ENCODE data around the gene DMP1. TPM values are rescaled to one million over a fixed set of nuclear protein-coding genes. Genes with fewer than 3 reads are reported as not detected.

The DMP1 gene
- total RNA-seq, 1 donor from 2014 or later: not detected

GRCh38 chr4:87633243-87633642 lies 16.8 kb upstream of the DMP1 start:
- no peaks in the 10 kb centered on the region for H3K27me3 ChIP-seq
- no peaks in the 10 kb centered on the region for H3K36me3 ChIP-seq
- DNase-seq (ENCODE audit: extremely low spot score in 2 of 2): no peak
- TF ChIP-seq CTCF (IDR thresholded peaks at IDR 0.05) (no peak), POLR2AphosphoS5 (IDR thresholded peaks at IDR 0.05; ENCODE audit: insufficient read depth in 1 of 2, low read depth in 1 of 2) (no peak), POLR2A (IDR thresholded peaks at IDR 0.05) (no peak)
- H3K4me1 ChIP-seq: peaks cover 14% of the 10 kb centered on the region
- no peak overlapping the region for H3K27ac ChIP-seq
- H3K9me3 ChIP-seq: no peaks in the 10 kb centered on the region
- intact Hi-C loops (cut with DNase I): no loop called here
- H3K4me3 ChIP-seq: no peak overlapping the region

GRCh38 chr4:87644286-87644685 lies 5.8 kb upstream of the DMP1 start:
- no peaks in the 10 kb centered on the region for H3K9me3 ChIP-seq
- intact Hi-C loops (cut with DNase I): no loop called here
- no peaks in the 10 kb centered on the region for H3K27me3 ChIP-seq
- DNase-seq (ENCODE audit: extremely low spot score in 2 of 2): no peak
- no peaks in the 10 kb centered on the region for H3K36me3 ChIP-seq
- H3K4me1 ChIP-seq: no peaks in the 10 kb centered on the region
- no peak overlapping the region for H3K4me3 ChIP-seq
- TF ChIP-seq POLR2A (IDR thresholded peaks at IDR 0.05) (no peak), CTCF (IDR thresholded peaks at IDR 0.05) (no peak), POLR2AphosphoS5 (IDR thresholded peaks at IDR 0.05; ENCODE audit: insufficient read depth in 1 of 2, low read depth in 1 of 2) (no peak)
- no peak overlapping the region for H3K27ac ChIP-seq

GRCh38 chr4:87650938-87651337 lies 858 bp downstream of the DMP1 start:
- Histone ChIP-seq H3K4me3 (no peak overlapping the region), H3K36me3 (no peaks in the 10 kb centered on the region), H3K9me3 (no peaks in the 10 kb centered on the region), H3K27me3 (no peaks in the 10 kb centered on the region), H3K27ac (no peak overlapping the region), H3K4me1 (no peaks in the 10 kb centered on the region)
- TF ChIP-seq POLR2AphosphoS5 (IDR thresholded peaks at IDR 0.05; ENCODE audit: insufficient read depth in 1 of 2, low read depth in 1 of 2) (no peak), POLR2A (IDR thresholded peaks at IDR 0.05) (no peak), CTCF (IDR thresholded peaks at IDR 0.05) (no peak)
- intact Hi-C loops (cut with DNase I): no loop called here
- no peak for DNase-seq (ENCODE audit: extremely low spot score in 2 of 2)

GRCh38 chr4:87651941-87652340 lies 1.9 kb downstream of the DMP1 start:
- Histone ChIP-seq H3K27me3 (no peaks in the 10 kb centered on the region), H3K4me1 (no peaks in the 10 kb centered on the region), H3K27ac (no peak overlapping the region), H3K36me3 (no peaks in the 10 kb centered on the region), H3K4me3 (no peak overlapping the region), H3K9me3 (no peaks in the 10 kb centered on the region)
- no peak for DNase-seq (ENCODE audit: extremely low spot score in 2 of 2)
- TF ChIP-seq CTCF (IDR thresholded peaks at IDR 0.05) (no peak), POLR2A (IDR thresholded peaks at IDR 0.05) (no peak), POLR2AphosphoS5 (IDR thresholded peaks at IDR 0.05; ENCODE audit: insufficient read depth in 1 of 2, low read depth in 1 of 2) (no peak)
- intact Hi-C loops (cut with DNase I): no loop called here

GRCh38 chr4:87654487-87655044 lies 4.5 kb downstream of the DMP1 start:
- no peaks in the 10 kb centered on the region for H3K36me3 ChIP-seq
- H3K4me3 ChIP-seq: no peak overlapping the region
- no peak for TF ChIP-seq POLR2AphosphoS5 (IDR thresholded peaks at IDR 0.05; ENCODE audit: insufficient read depth in 1 of 2, low read depth in 1 of 2)
- no peak for TF ChIP-seq POLR2A (IDR thresholded peaks at IDR 0.05)
- no peak for TF ChIP-seq CTCF (IDR thresholded peaks at IDR 0.05)
- no peak overlapping the region for H3K27ac ChIP-seq
- DNase-seq (ENCODE audit: extremely low spot score in 2 of 2): no peak
- H3K4me1 ChIP-seq: peaks cover 22% of the 10 kb centered on the region
- intact Hi-C loops (cut with DNase I): no loop called here
- H3K27me3 ChIP-seq: no peaks in the 10 kb centered on the region
- no peaks in the 10 kb centered on the region for H3K9me3 ChIP-seq

Measured in vagina (tissue), 2 donors.